Measurements from ENCODE around the gene PCDHGA12.
"Not testable (repeated sequence)": the region's sequence is repeated elsewhere in the genome, so short reads cannot be mapped to it uniquely, and the experiment has no call there.

PCDHGA12 gene

DNA sequence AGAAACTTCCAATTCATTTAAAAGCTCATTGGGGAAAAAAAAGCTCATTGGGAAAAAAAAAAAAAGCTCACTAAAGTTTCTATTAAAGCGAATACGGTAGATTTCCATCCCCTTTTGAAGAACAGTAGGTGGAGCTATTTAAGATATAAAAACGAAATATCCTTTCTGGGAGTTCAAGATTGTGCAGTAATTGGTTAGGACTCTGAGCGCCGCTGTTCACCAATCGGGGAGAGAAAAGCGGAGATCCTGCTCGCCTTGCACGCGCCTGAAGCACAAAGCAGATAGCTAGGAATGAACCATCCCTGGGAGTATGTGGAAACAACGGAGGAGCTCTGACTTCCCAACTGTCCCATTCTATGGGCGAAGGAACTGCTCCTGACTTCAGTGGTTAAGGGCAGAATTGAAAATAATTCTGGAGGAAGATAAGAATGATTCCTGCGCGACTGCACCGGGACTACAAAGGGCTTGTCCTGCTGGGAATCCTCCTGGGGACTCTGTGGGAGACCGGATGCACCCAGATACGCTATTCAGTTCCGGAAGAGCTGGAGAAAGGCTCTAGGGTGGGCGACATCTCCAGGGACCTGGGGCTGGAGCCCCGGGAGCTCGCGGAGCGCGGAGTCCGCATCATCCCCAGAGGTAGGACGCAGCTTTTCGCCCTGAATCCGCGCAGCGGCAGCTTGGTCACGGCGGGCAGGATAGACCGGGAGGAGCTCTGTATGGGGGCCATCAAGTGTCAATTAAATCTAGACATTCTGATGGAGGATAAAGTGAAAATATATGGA is at the start of gene PCDHGA12:
PCDHGA12 (plus strand) TSS at position 176 of the 782 bp plus-strand sequence; CDS start at position 429, 253 bp downstream.
- DNase-seq (ENCODE audit: low spot score): no peak

DNA sequence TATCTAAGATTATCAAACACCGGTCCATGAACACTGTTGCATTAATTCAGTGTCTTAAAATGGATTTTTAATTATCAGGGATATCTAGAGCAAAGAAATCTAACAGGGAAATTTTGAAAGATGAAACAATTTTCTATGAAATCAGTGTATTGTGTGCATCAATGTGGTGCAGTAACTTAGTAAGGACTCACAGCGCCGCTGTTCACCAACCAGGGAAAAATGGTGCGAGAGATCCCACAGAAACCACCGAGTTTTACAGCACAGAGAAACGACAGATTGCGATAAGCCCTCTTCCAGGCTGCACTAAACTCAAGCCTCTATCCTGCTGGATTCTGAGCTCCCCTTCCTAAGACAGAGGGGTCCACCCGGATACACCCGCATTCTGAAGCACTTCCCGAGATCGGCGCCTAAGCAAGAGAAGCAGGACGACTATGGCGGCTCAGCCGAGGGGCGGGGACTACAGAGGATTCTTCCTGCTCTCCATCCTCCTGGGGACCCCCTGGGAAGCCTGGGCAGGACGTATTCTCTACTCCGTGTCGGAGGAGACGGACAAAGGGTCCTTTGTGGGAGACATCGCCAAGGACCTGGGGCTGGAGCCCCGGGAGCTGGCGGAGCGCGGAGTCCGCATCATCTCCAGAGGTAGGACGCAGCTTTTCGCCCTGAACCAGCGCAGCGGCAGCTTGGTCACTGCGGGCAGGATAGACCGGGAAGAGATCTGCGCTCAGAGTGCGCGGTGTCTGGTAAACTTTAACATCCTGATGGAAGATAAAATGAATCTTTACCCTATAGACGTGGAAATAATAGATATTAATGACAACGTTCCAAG is 47.6 kb upstream of the PCDHGA12 start, which contains the start of gene PCDHGA7:
PCDHGA7 (plus strand) TSS at position 274 of the 826 bp plus-strand sequence; CDS start at position 432, 158 bp downstream.
- DNase-seq (ENCODE audit: low spot score): no peak

DNA sequence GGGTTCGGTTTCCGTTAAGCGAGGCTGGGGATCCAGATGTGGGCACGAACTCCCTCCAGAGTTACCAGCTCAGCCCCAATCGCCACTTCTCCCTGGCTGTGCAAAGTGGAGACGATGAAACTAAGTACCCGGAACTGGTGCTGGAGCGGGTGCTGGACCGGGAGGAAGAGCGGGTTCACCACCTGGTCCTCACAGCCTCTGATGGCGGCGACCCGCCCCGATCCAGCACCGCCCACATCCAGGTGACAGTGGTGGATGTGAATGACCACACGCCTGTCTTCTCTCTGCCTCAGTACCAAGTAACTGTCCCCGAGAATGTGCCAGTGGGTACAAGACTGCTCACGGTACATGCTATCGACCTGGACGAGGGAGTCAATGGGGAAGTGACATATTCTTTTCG is 47.0 kb upstream of the PCDHGA12 start:
- no peak for DNase-seq (ENCODE audit: low spot score)

DNA sequence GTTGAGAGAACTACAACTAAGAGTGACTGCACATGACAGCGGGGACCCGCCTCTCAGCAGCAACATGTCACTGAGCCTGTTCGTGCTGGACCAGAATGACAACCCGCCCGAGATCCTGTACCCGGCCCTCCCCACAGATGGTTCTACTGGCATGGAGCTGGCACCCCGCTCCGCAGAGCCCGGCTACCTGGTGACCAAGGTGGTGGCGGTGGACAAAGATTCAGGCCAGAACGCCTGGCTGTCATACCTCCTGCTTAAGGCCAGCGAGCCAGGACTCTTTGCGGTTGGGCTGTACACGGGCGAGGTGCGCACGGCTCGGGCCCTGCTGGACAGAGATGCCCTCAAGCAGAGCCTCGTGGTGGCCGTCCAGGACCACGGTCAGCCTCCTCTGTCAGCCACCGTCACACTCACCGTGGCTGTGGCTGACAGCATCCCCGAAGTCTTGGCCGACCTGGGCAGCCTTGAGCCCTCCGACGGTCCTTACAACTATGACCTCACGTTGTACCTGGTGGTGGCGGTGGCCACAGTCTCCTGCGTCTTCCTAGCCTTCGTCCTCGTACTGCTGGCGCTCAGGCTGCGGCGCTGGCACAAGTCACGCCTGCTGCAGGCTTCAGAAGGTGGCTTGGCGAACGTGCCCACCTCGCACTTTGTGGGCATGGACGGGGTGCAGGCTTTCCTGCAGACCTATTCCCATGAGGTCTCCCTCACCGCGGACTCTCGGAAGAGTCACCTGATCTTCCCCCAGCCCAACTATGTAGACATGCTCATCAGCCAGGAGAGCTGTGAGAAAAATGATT is 45.6 kb upstream of the PCDHGA12 start:
- no peak for DNase-seq (ENCODE audit: low spot score)

DNA sequence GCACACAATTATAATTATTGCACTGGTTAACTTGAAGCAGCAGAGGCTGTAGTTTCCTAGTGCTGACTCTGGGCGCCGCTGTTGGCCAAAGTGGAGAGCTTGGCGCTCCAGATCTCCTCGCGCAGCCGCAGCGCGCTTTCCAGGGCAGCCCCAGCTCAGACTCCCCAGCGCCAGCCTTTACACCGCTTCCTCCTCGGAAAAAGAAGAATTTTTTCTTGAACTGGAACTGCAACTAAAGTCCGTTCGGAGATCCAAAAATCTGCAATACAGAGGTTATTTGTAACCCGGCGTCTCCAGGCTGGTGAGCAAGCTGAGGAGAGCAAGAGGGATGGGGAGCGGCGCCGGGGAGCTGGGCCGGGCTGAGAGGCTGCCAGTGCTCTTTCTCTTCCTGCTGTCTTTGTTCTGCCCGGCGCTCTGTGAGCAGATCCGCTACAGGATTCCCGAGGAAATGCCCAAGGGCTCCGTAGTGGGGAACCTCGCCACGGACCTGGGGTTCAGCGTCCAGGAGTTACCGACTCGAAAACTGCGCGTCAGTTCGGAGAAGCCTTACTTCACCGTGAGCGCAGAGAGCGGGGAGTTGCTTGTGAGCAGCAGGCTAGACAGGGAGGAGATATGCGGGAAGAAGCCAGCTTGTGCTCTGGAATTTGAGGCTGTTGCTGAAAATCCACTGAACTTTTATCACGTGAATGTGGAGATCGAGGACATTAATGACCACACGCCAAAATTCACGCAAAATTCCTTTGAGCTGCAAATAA is 42.6 kb upstream of the PCDHGA12 start, which contains the start of gene PCDHGB4:
PCDHGB4 (plus strand) TSS at position 142 of the 755 bp plus-strand sequence; CDS start at position 329, 187 bp downstream.
- peak; percentile 73 for DNase-seq (ENCODE audit: low spot score)

DNA sequence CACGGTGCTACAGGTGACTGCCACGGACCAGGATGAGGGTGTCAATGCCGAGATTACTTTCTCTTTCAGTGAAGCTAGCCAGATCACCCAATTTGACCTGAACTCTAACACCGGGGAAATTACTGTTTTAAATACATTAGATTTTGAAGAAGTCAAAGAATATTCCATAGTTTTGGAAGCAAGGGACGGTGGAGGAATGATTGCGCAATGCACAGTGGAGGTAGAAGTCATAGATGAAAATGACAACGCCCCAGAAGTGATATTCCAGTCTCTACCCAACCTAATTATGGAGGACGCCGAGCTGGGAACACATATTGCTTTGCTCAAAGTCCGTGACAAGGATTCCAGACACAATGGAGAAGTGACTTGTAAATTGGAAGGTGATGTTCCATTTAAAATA is 41.6 kb upstream of the PCDHGA12 start:
- DNase-seq (ENCODE audit: low spot score): no peak

DNA sequence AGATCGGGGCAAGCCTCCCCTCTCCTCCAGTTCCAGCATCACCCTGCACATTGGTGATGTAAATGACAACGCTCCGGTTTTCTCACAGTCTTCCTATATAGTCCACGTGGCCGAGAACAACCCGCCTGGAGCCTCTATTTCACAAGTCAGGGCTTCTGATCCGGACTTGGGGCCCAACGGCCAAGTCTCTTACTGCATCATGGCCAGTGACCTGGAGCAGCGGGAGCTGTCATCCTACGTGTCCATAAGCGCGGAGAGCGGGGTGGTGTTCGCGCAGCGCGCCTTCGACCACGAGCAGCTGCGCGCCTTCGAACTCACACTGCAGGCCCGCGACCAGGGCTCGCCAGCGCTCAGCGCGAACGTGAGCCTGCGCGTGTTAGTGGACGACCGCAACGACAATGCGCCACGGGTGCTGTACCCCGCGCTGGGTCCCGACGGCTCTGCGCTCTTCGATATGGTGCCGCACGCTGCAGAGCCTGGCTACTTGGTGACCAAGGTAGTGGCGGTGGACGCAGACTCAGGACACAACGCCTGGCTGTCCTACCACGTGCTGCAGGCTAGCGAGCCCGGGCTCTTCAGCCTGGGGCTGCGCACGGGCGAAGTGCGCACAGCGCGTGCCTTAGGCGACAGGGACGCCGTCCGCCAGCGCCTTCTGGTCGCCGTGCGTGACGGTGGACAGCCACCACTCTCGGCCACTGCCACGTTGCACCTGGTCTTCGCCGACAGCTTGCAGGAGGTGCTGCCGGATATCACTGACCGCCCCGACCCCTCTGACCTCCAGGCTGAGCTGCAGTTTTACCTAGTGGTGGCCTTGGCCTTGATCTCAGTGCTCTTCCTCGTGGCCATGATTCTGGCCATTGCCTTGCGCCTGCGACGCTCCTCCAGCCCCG is 40.9 kb upstream of the PCDHGA12 start:
- DNase-seq (ENCODE audit: low spot score): no peak

DNA sequence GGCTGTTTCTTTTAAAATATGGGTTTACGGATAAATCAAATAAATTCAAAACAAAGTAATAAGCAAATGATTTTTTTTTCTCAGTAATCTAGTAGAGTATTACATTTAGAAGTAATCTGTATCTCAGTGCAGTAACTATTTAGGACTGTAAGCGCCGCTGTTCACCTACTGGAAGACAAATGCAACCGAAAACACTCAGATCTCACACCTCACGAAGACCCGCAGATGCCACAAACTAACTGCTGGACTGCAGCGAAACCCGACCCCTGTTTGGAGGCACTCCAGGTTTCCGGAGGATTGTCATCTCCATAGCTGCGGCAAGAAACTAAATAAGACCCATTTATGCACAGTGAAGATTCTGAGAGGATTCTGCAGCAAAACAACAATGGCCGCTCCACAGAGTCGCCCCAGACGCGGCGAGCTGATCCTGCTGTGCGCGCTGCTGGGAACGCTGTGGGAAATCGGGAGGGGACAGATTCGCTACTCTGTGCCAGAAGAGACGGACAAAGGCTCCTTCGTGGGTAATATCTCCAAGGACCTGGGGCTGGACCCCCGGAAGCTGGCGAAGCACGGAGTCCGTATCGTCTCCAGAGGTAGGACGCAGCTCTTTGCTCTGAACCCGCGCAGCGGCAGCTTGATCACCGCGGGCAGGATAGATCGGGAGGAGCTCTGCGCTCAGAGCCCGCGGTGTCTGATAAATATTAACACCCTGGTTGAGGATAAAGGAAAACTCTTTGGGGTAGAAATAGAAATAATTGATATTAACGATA is 37.7 kb upstream of the PCDHGA12 start, which contains the start of gene PCDHGA8:
PCDHGA8 (plus strand) TSS at position 205 of the 770 bp plus-strand sequence; CDS start at position 386, 181 bp downstream.
- no peak for DNase-seq (ENCODE audit: low spot score)

DNA sequence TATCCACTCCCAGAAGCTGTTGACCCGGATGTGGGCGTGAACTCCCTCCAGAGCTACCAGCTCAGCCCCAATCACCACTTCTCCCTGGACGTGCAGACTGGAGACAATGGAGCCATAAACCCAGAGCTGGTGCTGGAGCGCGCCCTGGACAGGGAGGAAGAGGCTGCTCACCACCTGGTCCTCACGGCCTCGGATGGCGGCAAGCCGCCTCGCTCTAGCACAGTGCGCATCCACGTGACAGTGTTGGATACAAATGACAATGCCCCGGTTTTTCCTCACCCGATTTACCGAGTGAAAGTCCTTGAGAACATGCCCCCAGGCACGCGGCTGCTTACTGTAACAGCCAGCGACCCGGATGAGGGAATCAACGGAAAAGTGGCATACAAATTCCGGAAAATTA is 37.0 kb upstream of the PCDHGA12 start:
- DNase-seq (ENCODE audit: low spot score): no peak

DNA sequence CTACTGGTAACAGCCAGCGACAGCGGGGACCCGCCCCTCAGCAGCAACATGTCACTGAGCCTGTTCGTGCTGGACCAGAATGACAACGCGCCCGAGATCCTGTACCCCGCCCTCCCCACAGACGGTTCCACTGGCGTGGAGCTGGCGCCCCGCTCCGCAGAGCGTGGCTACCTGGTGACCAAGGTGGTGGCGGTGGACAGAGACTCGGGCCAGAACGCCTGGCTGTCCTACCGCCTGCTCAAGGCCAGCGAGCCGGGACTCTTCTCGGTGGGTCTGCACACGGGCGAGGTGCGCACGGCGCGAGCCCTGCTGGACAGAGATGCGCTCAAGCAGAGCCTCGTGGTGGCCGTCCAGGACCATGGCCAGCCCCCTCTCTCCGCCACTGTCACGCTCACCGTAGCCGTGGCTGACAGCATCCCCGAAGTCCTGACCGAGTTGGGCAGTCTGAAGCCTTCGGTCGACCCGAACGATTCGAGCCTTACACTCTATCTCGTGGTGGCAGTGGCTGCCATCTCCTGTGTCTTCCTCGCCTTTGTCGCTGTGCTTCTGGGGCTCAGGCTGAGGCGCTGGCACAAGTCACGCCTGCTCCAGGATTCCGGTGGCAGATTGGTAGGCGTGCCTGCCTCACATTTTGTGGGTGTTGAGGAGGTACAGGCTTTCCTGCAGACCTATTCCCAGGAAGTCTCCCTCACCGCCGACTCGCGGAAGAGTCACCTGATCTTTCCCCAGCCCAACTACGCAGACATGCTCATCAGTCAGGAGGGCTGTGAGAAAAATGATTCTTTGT is 35.7 kb upstream of the PCDHGA12 start:
- not testable (repeated sequence) for DNase-seq (ENCODE audit: low spot score)

DNA sequence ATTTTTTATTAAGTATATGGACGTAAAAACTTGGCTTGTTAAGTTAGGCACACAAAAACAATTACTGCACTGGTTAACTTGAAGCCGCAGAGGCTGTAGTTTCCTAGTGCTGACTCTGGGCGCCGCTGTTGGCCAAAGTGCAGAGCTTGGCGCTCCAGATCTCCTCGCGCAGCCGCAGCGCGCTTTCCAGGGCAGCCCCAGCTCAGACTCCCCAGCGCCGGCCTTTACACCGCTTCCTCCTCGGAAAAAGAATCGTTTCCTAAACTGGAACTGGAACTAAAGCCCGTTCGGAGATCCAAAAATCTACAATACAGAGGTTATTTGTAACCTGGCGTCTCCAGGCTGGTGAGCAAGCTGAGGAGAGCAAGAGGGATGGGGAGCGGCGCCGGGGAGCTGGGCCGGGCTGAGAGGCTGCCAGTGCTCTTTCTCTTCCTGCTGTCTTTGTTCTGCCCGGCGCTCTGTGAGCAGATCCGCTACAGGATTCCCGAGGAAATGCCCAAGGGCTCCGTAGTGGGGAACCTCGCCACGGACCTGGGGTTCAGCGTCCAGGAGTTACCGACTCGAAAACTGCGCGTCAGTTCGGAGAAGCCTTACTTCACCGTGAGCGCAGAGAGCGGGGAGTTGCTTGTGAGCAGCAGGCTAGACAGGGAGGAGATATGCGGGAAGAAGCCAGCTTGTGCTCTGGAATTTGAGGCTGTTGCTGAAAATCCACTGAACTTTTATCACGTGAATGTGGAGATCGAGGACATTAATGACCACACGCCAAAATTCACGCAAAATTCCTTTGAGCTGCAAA is 32.4 kb upstream of the PCDHGA12 start, which contains the start of gene PCDHGB5:
PCDHGB5 (plus strand) TSS at position 192 of the 796 bp plus-strand sequence; CDS start at position 373, 181 bp downstream.
- DNase-seq (ENCODE audit: low spot score): not testable (repeated sequence)

DNA sequence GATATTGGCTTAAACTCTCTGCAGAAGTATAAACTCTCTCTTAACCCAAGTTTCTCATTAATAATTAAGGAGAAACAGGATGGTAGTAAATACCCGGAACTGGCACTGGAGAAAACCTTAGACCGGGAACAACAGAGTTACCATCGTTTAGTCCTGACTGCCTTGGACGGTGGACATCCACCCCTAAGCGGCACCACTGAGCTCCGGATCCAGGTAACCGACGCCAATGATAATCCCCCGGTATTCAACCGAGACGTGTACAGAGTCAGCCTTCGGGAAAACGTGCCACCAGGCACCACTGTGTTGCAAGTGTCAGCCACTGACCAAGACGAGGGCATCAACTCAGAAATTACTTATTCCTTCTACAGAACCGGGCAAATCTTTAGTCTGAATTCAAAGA is 31.7 kb upstream of the PCDHGA12 start:
- no peak for DNase-seq (ENCODE audit: low spot score)

DNA sequence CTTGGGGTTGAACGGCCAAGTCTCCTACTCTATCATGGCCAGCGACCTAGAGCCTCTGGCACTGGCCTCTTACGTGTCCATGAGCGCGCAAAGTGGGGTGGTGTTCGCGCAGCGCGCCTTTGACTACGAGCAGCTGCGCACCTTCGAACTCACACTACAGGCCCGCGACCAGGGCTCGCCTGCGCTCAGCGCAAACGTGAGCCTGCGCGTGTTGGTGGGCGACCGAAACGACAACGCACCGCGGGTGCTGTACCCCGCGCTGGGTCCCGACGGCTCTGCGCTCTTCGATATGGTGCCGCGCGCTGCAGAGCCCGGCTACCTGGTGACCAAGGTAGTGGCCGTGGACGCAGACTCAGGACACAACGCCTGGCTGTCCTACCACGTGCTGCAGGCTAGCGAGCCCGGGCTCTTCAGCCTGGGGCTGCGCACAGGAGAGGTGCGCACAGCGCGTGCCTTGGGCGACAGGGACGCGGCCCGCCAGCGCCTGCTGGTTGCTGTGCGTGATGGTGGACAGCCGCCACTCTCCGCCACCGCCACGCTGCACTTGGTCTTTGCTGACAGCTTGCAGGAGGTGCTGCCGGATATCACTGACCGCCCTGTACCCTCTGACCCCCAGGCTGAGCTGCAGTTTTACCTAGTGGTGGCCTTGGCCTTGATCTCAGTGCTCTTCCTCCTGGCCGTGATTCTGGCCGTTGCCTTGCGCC is 30.6 kb upstream of the PCDHGA12 start:
- no peak for DNase-seq (ENCODE audit: low spot score)

DNA sequence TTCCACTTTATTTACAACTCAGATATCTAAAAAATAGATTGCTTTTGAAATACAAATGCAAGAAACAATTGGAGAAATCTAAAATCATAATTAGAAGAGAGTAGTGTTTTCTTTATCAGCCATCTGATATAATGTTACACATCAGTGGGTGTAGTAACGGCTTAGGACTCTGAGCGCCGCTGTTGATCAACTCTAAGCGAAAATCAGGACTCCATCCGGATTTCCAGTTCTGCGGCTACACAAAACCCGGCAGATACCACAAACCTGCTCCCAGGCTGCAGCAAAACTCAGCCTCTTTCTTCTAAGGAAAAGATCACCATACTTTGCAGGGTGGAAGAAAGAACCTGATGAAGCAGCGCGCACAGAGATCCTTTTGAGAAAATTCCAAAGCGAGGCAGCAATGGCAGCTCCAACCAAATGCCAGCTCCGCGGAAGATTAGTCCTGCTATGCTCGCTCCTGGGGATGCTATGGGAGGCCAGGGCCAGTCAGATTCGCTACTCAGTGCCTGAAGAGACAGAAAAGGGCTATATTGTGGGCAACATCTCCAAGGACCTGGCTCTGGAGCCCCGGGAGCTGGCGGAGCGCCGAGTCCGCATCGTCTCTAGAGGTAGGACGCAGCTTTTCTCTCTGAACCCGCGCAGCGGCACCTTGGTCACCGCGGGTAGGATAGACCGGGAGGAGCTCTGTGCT is 27.6 kb upstream of the PCDHGA12 start, which contains the start of gene PCDHGA9:
PCDHGA9 (plus strand) TSS at position 226 of the 691 bp plus-strand sequence; CDS start at position 401, 175 bp downstream.
- no peak for DNase-seq (ENCODE audit: low spot score)

DNA sequence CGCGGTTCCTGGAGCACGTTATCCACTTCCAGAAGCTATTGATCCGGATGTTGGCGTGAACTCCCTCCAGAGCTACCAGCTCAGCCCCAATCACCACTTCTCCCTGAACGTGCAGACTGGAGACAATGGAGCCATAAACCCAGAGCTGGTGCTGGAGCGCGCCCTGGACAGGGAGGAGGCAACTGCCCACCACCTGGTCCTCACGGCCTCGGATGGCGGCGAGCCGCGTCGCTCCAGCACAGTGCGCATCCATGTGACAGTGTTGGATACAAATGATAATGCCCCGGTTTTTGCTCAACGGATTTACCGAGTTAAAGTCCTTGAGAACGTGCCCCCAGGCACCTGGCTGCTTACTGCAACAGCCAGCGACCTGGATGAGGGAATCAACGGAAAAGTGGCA is 26.9 kb upstream of the PCDHGA12 start:
- no peak for DNase-seq (ENCODE audit: low spot score)
